ENCODE measurements around the gene ZNF598.
"Not testable (repeated sequence)": the region's sequence is repeated elsewhere in the genome, so short reads cannot be mapped to it uniquely, and the experiment has no call there.

Gene ZNF598

GRCh38 chr16:2040041-2040786 is 30.6 kb upstream of the ZNF598 start:
- DNase-seq (ENCODE audit: low read depth) = no peak

- no peak for DNase-seq (ENCODE audit: low read depth)
Observed at GRCh38 chr16:2039274-2040031, 29.8 kb upstream of the ZNF598 start.

GRCh38 chr16:2038382-2039231 is 29.0 kb upstream of the ZNF598 start:
- no peak for DNase-seq (ENCODE audit: low read depth)

- DNase-seq (ENCODE audit: low read depth) = no peak
Observed at GRCh38 chr16:2037647-2038381, 28.2 kb upstream of the ZNF598 start.

GRCh38 chr16:2037115-2037514 is 27.5 kb upstream of the ZNF598 start:
- no peak for DNase-seq (ENCODE audit: low read depth)

- no peak for DNase-seq (ENCODE audit: low read depth)
Observed at GRCh38 chr16:2036200-2036966, 26.8 kb upstream of the ZNF598 start.

GRCh38 chr16:2035431-2036199 is 26.0 kb upstream of the ZNF598 start:
- no peak for DNase-seq (ENCODE audit: low read depth)

GRCh38 chr16:2034696-2035430 is 25.2 kb upstream of the ZNF598 start:
- no peak for DNase-seq (ENCODE audit: low read depth)

GRCh38 chr16:2033909-2034695 is 24.5 kb upstream of the ZNF598 start:
- not testable (repeated sequence) for DNase-seq (ENCODE audit: low read depth)

GRCh38 chr16:2033057-2033908 is 23.7 kb upstream of the ZNF598 start:
- no peak for DNase-seq (ENCODE audit: low read depth)

GRCh38 chr16:2032285-2033056 is 22.9 kb upstream of the ZNF598 start:
- DNase-seq (ENCODE audit: low read depth) = no peak

- no peak for DNase-seq (ENCODE audit: low read depth)
Observed at GRCh38 chr16:2031081-2031577, 21.5 kb upstream of the ZNF598 start.

- no peak for DNase-seq (ENCODE audit: low read depth)
Observed at GRCh38 chr16:2030036-2030435, 20.4 kb upstream of the ZNF598 start.

GRCh38 chr16:2029350-2029749 is 19.7 kb upstream of the ZNF598 start:
- DNase-seq (ENCODE audit: low read depth) = no peak

- no peak for DNase-seq (ENCODE audit: low read depth)
Observed at GRCh38 chr16:2028620-2029220, 19.1 kb upstream of the ZNF598 start.

- DNase-seq (ENCODE audit: low read depth) = no peak
Observed at GRCh38 chr16:2028146-2028545, 18.5 kb upstream of the ZNF598 start.
